Calu3 (cell line): ENCODE measurements around the gene NDUFB10. TPM values are rescaled to one million over a fixed set of nuclear protein-coding genes. Genes with fewer than 3 reads are reported as not detected.

Experiments used
- Bru-seq: library from RNA; stranded (reverse); fragments of 400-500 nt; gene quantifications from one replicate; lab custom pipeline; 2021; lab: Mats Ljungman, UMichigan
- BruChase-seq, 2 experiments: library from RNA; stranded (reverse); fragments of 400-500 nt; gene quantifications; one replicate each; lab custom pipeline; 2021; lab: Mats Ljungman, UMichigan
- BruUV-seq: library from RNA; stranded (reverse); fragments of 400-500 nt; replicated peaks from 2 replicates; lab custom pipeline; 2021; lab: Mats Ljungman, UMichigan
- CTCF ChIA-PET: fragments of 300-600 bp; sonication (Branson Sonifier 250); formaldehyde crosslinking; loops from one replicate; lab custom pipeline; 2022; ENCODE audit warnings: antibody characterized with exemption; lab: Charles Lee
- DNase-seq: peaks from one replicate; pipeline ENCODE4 v3.0.0; 2022
- H3K27ac Mint-ChIP-seq: one replicate; pipeline ENCODE4 v1.8.0; 2022; ENCODE audit warnings: mixed read lengths; ENCODE audit not compliant: unreplicated experiment
- H3K27me3 Mint-ChIP-seq: one replicate; pipeline ENCODE4 v1.8.0; 2022; ENCODE audit warnings: mixed read lengths; ENCODE audit not compliant: unreplicated experiment
- H3K36me3 Mint-ChIP-seq: one replicate; pipeline ENCODE4 v1.8.0; 2022; ENCODE audit warnings: mild to moderate bottlenecking, moderate library complexity, mixed read lengths; ENCODE audit not compliant: insufficient read depth, unreplicated experiment
- H3K4me1 Mint-ChIP-seq: one replicate; pipeline ENCODE4 v1.8.0; 2022; ENCODE audit warnings: mild to moderate bottlenecking, low read depth, mixed read lengths; ENCODE audit not compliant: unreplicated experiment
- H3K4me3 Mint-ChIP-seq: one replicate; pipeline ENCODE4 v1.8.0; 2022; ENCODE audit warnings: mild to moderate bottlenecking, low read depth, moderate library complexity, mixed read lengths; ENCODE audit not compliant: unreplicated experiment
- H3K9me3 Mint-ChIP-seq: one replicate; pipeline ENCODE4 v1.8.0; 2022; ENCODE audit warnings: low read depth, mixed read lengths; ENCODE audit not compliant: unreplicated experiment
- CTCF ChIP-seq: fragments of 200-600 bp; IDR thresholded peaks from one replicate; pipeline ENCODE4 v1.8.0; 2022; ENCODE audit warnings: antibody characterized with exemption; ENCODE audit not compliant: unreplicated experiment
- intact Hi-C: fragments of 100-400 bp; cut with micrococcal nuclease; formaldehyde crosslinking; loops from one replicate; pipeline ENCODE4 v1.10.0; 2022; ENCODE audit not compliant: unreplicated experiment
- long read RNA-seq: library from polyadenylated mRNA; stranded (forward); transcript quantifications from one replicate; pipeline ENCODE4 v2.0.0, GENCODE V29; 2022
- total RNA-seq: library from RNA; stranded (reverse); gene quantifications from 2 replicates; pipeline ENCODE4 v1.2.3, GENCODE V29; 2022

The NDUFB10 gene
- total RNA-seq = 148 and 153 TPM in 2 replicates
- Bru-seq, nascent RNA = percentile 72 among the genes with signal in this experiment
- BruChase-seq, experiment 1, labeled RNA remaining after a 6-hour chase = percentile 87 among the genes with signal in this experiment
- BruChase-seq, experiment 2, labeled RNA remaining after a 2-hour chase = percentile 74 among the genes with signal in this experiment
- long read RNA-seq, transcript NDUFB10-204 (4 exons, 628 nt) = minor isoform, 5 of 192 reads
- long read RNA-seq, transcript NDUFB10-202 (3 exons, 830 nt) = minor isoform, 5 of 192 reads
- long read RNA-seq, transcript NDUFB10-201 (4 exons, 705 nt) = major isoform, 167 of 192 reads
- long read RNA-seq, partial matches to known transcripts = 8 of 192 reads
- long read RNA-seq, other reads (novel, unspliced or antisense) = 6 of 192 reads

GRCh38 chr16:1959269-1960039 is at the start of gene NDUFB10:
Gene NDUFB10 (plus strand): TSS chr16:1959538. CDS start chr16:1959625, 87 bp downstream.
- H3K27ac Mint-ChIP-seq = peak within 1 kb of the TSS; percentile 83
- H3K9me3 Mint-ChIP-seq = no peaks in the 10 kb centered on the region
- TF ChIP-seq CTCF = peak; percentile 51
- H3K4me3 Mint-ChIP-seq = peak within 1 kb of the TSS; percentile 74
- CTCF ChIA-PET = no interaction called here
- no TSS peak for BruUV-seq
- intact Hi-C loops = no loop called here
- H3K4me1 Mint-ChIP-seq = peaks cover 26% of the 10 kb centered on the region
- DNase-seq = peak; percentile 98
- H3K27me3 Mint-ChIP-seq = peaks cover 18% of the 10 kb centered on the region
- peaks cover 56% of the 10 kb centered on the region for H3K36me3 Mint-ChIP-seq

GRCh38 chr16:1909561-1910231 is 49.6 kb upstream of the NDUFB10 start:
- H3K27me3 Mint-ChIP-seq = peaks cover 50% of the 10 kb centered on the region
- no peak for TF ChIP-seq CTCF
- no TSS peak for BruUV-seq

GRCh38 chr16:1911467-1912214 is 47.7 kb upstream of the NDUFB10 start:
- Mint-ChIP-seq H3K4me3 (no peak overlapping the region), H3K36me3 (no peaks in the 10 kb centered on the region), H3K27ac (no peak overlapping the region), H3K4me1 (peaks cover 27% of the 10 kb centered on the region), H3K27me3 (peaks cover 50% of the 10 kb centered on the region), H3K9me3 (no peaks in the 10 kb centered on the region)
- intact Hi-C loops = no loop called here
- no peak for DNase-seq
- TF ChIP-seq CTCF = no peak
- CTCF ChIA-PET = no interaction called here
- BruUV-seq = no TSS peak

More at GRCh38 chr16:1909561-1910231, 49.6 kb upstream of the NDUFB10 start:
- Mint-ChIP-seq H3K4me1 (peaks cover 36% of the 10 kb centered on the region), H3K36me3 (no peaks in the 10 kb centered on the region), H3K27ac (no peak overlapping the region), H3K9me3 (no peaks in the 10 kb centered on the region), H3K4me3 (no peak overlapping the region)
- DNase-seq = no peak
- CTCF ChIA-PET = no interaction called here
- intact Hi-C loops = no loop called here

- no peak for DNase-seq
- CTCF ChIA-PET = no interaction called here
- H3K36me3 Mint-ChIP-seq = no peaks in the 10 kb centered on the region
- no peaks in the 10 kb centered on the region for H3K9me3 Mint-ChIP-seq
- intact Hi-C loops = no loop called here
- H3K27me3 Mint-ChIP-seq = peaks cover 50% of the 10 kb centered on the region
- H3K27ac Mint-ChIP-seq = no peak overlapping the region
- H3K4me3 Mint-ChIP-seq = no peak overlapping the region
- BruUV-seq = no TSS peak
- TF ChIP-seq CTCF = no peak
- H3K4me1 Mint-ChIP-seq = peaks cover 24% of the 10 kb centered on the region
Observed at GRCh38 chr16:1912215-1912543, 47.2 kb upstream of the NDUFB10 start.
